SHP77 (cell line): ENCODE measurements around the gene MEA1.
A peak's percentile ranks its signal among the peaks of the same experiment; 100 is the strongest.

Experiments used
- DNase-seq, 2 experiments: peaks; one replicate each; lab custom pipeline; 2025; lab: John Stamatoyannopoulos, UW

Gene MEA1

GRCh38 chr6:42970871-42971612 is 42.7 kb downstream of the MEA1 start:
- DNase-seq, result no peak

GRCh38 chr6:42969934-42970333 is 43.8 kb downstream of the MEA1 start:
- no peak for DNase-seq

DNA sequence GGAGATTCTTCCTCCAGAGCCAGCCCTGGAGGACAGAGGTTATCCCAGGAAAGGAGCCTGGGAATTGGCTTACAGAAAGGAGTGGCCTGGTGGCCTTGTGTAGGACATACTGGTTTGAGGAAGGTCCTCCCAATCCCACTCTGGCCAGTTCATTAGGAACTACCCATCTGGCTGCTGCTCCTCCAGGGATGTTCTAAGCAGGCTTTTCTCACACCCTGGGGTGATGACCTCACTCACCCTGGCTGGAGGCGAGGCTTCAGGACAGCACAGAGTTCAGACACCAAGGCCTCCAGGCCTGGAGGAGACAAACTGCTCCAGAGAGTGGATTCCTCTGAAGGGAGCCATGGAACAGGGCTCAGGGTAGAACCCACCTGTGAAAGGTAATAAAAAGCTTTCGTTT is 44.3 kb downstream of the MEA1 start:
- DNase-seq, result no peak

DNA sequence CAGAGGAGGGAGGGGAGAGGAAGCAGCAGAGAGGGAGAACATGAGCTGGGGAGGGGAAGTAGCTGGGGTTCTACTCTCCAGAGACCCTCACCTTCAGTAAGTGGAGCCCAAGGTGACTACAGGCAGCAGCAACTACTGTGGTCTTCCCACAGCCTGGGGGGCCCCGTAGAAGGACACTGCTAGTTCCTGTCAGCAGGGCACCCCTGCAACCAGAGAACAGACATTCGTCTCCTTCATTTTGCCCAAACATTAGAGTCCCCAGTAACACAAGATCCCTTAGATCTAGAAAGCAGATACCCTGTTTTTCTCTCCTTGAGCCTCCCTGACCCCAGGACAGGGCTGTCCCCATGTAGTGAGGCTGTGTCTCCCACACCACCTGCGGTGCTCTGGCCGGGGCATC is 45.0 kb downstream of the MEA1 start:
- no peak for DNase-seq

DNA sequence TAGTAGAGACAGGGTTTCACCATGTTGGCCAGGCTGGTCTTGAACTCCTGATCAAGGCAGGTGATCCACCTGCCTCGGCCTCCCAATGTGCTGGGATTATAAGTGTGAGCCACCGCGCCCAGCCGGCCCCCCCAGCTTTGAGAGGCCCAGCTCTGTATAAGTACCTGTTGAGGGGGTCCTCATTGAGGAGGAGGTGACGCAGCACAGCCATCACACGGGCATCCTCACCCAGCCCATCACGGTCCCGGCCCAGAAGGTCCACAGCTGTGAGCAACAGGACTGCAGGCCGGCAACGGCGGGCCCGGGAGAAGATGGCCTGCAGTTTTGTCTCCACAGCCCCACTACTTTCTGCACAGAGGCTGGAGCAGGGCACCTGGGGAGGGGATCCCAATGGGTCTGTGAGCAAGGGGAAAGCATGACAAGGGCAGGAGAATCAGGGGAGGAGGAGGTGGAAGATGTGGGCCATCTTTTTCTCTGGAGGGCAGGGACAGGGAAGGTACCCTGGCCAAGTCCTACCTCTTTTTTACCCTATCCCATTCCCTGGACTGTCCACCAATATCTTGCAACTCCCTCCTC is 45.5 kb downstream of the MEA1 start:
- DNase-seq, result no peak

- DNase-seq, result no peak
These were observed 46.5 kb downstream of the MEA1 start for GRCh38 chr6:42967228-42967627.

GRCh38 chr6:42966571-42966970 is 47.2 kb downstream of the MEA1 start:
- DNase-seq, result no peak

- DNase-seq, result peak; percentile 42 to 63
These were observed 49.7 kb downstream of the MEA1 start for GRCh38 chr6:42963855-42964605.

GRCh38 chr6:42963179-42963854 is 50.4 kb downstream of the MEA1 start:
- DNase-seq, result no peak

DNA sequence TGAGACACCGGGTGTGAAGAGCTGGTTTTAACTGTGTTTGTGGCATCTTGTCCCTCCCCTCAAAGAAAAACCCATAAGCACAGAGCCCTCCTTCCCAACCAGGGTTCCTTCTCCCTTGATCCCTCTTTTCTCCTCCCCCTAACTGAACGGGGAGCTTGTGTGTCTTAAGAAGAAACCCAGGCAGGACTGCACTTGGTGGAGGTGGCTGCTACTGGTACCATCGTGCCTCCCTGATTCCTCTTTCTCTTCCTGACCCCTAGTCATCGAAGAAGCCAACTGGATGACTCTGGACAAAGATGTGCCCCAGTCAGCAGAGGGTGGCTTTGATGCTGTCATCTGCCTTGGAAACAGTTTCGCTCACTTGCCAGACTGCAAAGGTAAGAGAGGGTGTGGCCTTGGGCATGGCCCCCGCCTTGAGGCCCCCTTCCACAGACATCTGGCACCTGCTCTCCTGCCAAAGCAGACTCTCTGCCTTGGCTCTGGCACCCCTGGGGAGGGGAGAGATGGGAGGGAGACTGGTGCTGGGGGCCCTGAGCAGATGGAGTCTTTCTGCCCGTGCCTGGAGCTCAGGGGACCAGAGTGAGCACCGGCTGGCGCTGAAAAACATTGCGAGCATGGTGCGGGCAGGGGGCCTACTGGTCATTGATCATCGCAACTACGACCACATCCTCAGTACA is 51.1 kb downstream of the MEA1 start:
- no peak for DNase-seq

GRCh38 chr6:42962096-42962495 is 51.6 kb downstream of the MEA1 start:
- no peak for DNase-seq
